Muscle of leg (tissue), 11 donors: ENCODE measurements around the gene UST. TPM values are rescaled to one million over a fixed set of nuclear protein-coding genes. Genes with fewer than 3 reads are reported as not detected.
"Not testable (repeated sequence)": the region's sequence is repeated elsewhere in the genome, so short reads cannot be mapped to it uniquely, and the experiment has no call there.

ENCODE experiments used
- DNase-seq: peaks from one replicate; pipeline ENCODE4 v3.0.0; 2013
- H3K27ac ChIP-seq: one replicate; pipeline ENCODE4 v1.5.1; 2013; ENCODE audit warnings: mild to moderate bottlenecking, low read length, control low read depth
- H3K27me3 ChIP-seq: one replicate; pipeline ENCODE4 v1.6.1; 2013; ENCODE audit warnings: low read length; ENCODE audit not compliant: control insufficient read depth, insufficient read depth
- H3K36me3 ChIP-seq: one replicate; pipeline ENCODE4 v1.6.1; 2013; ENCODE audit warnings: low read length; ENCODE audit not compliant: control insufficient read depth, insufficient read depth
- H3K4me1 ChIP-seq: one replicate; pipeline ENCODE4 v1.6.1; 2013; ENCODE audit warnings: low read length; ENCODE audit not compliant: control insufficient read depth, insufficient read depth
- H3K4me3 ChIP-seq: one replicate; pipeline ENCODE4 v1.5.1; 2013; ENCODE audit warnings: low read length, control low read depth
- H3K9me3 ChIP-seq: replicated peaks from 2 replicates; pipeline ENCODE4 v1.6.1; 2013; ENCODE audit warnings: low read depth, low read length; ENCODE audit not compliant: control insufficient read depth
- WGBS: methylation state at CpG from one replicate; pipeline ENCODE4 v1.1.5; 2013; ENCODE audit warnings: missing lambda C conversion rate; ENCODE audit not compliant: insufficient coverage; 5-methylcytosine and 5-hydroxymethylcytosine counted together
- polyA plus RNA-seq, 8 donors: library from polyadenylated mRNA; unstranded; fragments of 120-200 nt; gene quantifications; one replicate each; pipeline versions ENCODE4 v1.2.1 to v1.2.3, GENCODE V29; 2013; ENCODE audit warnings: inconsistent platforms in 1 of 8, low replicate concordance in 1 of 8; ENCODE audit not compliant: insufficient read length in 8 of 8, insufficient read depth in 1 of 8
- total RNA-seq: library from RNA; stranded (reverse); fragments of 120-200 nt; gene quantifications from one replicate; pipeline ENCODE4 v1.2.4, GENCODE V29; 2013

Gene UST
- total and polyA plus RNA-seq, 9 donors: 5.0 to 15.6 (median 9.3) TPM

- peaks cover 5% of the 10 kb centered on the region for H3K4me1 ChIP-seq
- no peaks in the 10 kb centered on the region for H3K27me3 ChIP-seq
- no peaks in the 10 kb centered on the region for H3K9me3 ChIP-seq
- no peak overlapping the region for H3K4me3 ChIP-seq
- WGBS: 67% methylated on average over 1 of the region's 4 CpGs
- no peak overlapping the region for H3K27ac ChIP-seq
- peak; percentile 31 for DNase-seq
- no peaks in the 10 kb centered on the region for H3K36me3 ChIP-seq
Observed at GRCh38 chr6:148846778-148847761, 100.2 kb downstream of the UST start.

- WGBS: 100% methylated on average over 2 of the region's 4 CpGs
- H3K4me1 ChIP-seq: peaks cover 8% of the 10 kb centered on the region
- no peaks in the 10 kb centered on the region for H3K9me3 ChIP-seq
- DNase-seq: no peak
- H3K36me3 ChIP-seq: no peaks in the 10 kb centered on the region
- no peak overlapping the region for H3K27ac ChIP-seq
- no peak overlapping the region for H3K4me3 ChIP-seq
- H3K27me3 ChIP-seq: no peaks in the 10 kb centered on the region
Observed at GRCh38 chr6:148848915-148849314, 102.1 kb downstream of the UST start.

DNA sequence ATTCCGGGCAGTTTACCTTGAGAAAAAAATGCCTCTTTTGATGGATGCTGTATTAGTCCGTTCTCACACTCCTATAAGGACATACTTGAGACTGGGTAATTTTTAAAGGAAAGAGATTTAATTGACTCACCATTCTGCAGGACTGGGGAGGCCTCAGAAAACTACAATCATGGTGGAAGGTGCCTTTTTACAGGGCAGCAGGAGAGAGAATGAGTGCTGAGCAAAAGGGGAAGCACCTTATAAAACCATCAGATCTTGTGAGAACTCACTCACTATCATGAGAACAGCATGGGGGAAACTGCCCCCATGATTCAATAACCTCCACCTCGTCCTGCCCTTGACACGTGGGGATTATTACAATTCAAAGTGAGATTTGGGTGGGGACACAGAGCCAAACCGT is 102.6 kb downstream of the UST start:
- not testable (repeated sequence) for H3K4me1 ChIP-seq, H3K27me3 ChIP-seq, H3K27ac ChIP-seq, DNase-seq, H3K9me3 ChIP-seq, H3K4me3 ChIP-seq, H3K36me3 ChIP-seq
- no CpG with 5 or more reads among the region's 5 CpGs for WGBS

DNA sequence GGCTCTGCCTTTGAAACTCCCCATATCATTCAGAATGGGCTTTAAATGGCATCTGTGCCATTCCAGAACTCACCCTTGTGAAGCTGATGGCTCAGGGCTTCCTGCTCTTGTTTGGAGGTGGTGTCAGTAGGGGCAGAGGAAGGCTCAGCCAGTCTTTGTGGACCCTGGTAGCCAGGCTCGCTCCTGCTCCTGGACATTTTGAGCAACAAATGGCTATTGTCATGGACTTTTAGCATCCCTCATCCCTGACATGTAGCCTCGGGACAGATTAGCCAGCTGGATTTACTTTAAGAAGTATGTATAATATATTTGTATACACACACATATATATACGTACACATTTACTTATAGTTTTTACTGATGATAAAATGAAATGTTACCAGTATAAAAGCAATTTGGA is 104.1 kb downstream of the UST start:
- Histone ChIP-seq H3K27ac (no peak overlapping the region), H3K4me3 (no peak overlapping the region)

DNA sequence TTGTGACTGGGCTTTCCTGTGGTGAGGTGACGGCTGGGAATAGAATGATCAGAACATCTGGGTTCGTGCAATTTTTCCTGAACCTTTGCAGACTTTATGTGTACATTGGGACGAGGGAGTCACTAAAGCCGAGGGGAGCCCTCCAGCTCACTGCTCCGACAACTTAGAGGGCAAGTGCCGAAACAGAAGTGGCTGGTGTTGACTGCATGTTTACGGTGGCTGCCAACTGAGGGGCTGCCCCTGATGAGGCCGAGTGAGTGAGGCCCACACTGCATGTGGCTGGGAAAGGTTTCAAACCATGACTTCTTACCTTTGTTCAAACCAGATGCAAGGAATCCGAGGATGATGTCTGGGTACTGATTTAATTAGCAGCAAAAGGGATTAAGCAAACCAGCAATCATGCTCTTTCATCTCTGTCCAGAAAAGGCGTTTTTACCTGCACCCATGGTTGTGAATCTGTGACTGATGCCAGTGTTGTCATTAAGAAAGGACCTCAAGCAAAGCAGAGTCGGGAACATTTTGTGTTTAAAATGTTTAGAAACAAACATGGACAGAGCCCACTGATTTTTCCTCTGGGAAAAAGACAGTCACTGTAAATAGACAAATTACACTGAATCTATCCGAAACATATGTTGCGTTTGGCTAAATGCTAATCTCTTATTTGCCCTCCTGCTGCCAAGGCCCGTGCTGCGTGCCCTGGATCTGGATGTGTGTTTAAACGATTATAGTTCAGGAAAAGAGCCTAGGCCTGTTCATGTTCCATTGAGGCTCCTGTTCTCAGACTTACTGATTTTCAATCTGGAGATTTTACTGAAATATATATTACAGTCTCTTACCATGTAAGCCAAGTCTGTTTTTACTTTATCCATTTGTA is 105.1 kb downstream of the UST start:
- H3K27me3 ChIP-seq: no peaks in the 10 kb centered on the region
- DNase-seq: peak; percentile 44
- no peaks in the 10 kb centered on the region for H3K9me3 ChIP-seq
- no peaks in the 10 kb centered on the region for H3K36me3 ChIP-seq
- no peak overlapping the region for H3K4me3 ChIP-seq
- 29% methylated on average over 6 of the region's 16 CpGs for WGBS
- peaks cover 8% of the 10 kb centered on the region for H3K4me1 ChIP-seq
- no peak overlapping the region for H3K27ac ChIP-seq

More for the DNA sequence above, 104.1 kb downstream of the UST start:
- no peaks in the 10 kb centered on the region for H3K27me3 ChIP-seq
- no peaks in the 10 kb centered on the region for H3K9me3 ChIP-seq
- H3K4me1 ChIP-seq: peaks cover 8% of the 10 kb centered on the region
- H3K36me3 ChIP-seq: no peaks in the 10 kb centered on the region
- DNase-seq: no peak
- no CpG with 5 or more reads among the region's 3 CpGs for WGBS

DNA sequence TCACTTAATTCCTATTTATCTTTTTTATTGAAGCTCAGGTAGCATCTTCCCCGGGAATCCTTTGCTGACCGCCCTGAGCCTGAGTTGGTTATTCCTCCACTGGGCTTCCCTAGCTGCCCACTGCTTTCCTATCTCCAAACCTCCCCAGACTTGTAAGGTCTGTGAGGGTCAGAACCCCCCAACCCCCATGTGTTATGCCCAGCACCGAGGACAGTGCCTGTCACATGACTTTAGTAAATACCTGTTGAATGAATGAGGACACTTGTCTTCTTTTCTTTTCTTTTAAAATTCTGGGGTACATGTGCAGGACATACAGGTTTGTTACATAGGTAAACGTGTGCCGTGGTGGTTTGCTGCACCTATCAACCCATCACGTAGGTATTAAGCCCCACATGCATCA is 105.9 kb downstream of the UST start:
- no peak for DNase-seq
- Histone ChIP-seq H3K9me3 (no peaks in the 10 kb centered on the region), H3K4me3 (no peak overlapping the region), H3K36me3 (no peaks in the 10 kb centered on the region), H3K27me3 (no peaks in the 10 kb centered on the region), H3K27ac (no peak overlapping the region), H3K4me1 (peaks cover 8% of the 10 kb centered on the region)
- WGBS: 59% methylated on average over 2 of the region's 6 CpGs

DNA sequence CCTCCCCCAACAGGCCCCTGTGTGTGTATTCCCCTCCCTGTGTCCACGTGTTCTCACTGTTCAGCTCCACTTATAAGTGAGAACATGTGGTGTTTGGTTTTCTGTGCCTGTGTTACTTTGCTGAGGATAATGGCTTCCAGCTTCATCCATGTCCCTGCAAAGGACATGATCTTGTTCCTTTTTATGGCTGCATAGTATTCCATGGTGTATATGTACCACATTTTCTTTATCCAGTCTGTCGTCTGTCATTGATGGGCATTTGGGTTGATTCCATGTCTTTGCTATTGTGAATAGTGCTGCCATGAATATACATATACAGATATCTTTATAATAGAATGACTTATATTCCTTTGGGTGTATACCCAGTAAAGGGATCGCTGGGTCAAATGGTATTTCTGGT is 106.3 kb downstream of the UST start:
- no CpG with 5 or more reads among the region's 3 CpGs for WGBS
- H3K27me3 ChIP-seq, DNase-seq: not testable (repeated sequence)

DNA sequence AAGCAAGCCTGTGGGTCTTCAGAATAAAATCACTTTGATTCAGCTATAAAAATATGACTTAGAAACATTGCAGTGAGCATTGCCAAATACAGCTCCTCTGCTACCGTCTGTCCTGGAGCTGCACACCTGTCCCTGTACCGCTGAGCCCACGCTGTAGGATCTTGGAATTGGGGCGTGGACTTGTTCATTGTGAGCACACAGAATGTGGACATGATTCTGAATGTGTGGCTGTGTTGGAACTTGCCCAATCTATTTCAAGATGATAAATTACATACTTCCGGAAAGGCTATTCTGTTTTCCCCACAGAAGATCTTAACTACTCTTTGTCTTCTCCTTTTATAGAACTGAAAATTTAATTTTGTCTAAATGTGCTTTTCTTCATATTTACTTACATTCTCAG is 107.3 kb downstream of the UST start:
- peak; percentile 56 for DNase-seq
- H3K27me3 ChIP-seq: no peaks in the 10 kb centered on the region
- H3K27ac ChIP-seq: no peak overlapping the region
- no CpG with 5 or more reads among the region's 5 CpGs for WGBS
- no peaks in the 10 kb centered on the region for H3K9me3 ChIP-seq
- no peak overlapping the region for H3K4me3 ChIP-seq
- peaks cover 8% of the 10 kb centered on the region for H3K4me1 ChIP-seq
- no peaks in the 10 kb centered on the region for H3K36me3 ChIP-seq

More for the DNA sequence above, 106.3 kb downstream of the UST start:
- not testable (repeated sequence) for H3K27ac ChIP-seq, H3K4me3 ChIP-seq, H3K9me3 ChIP-seq, H3K4me1 ChIP-seq, H3K36me3 ChIP-seq

DNA sequence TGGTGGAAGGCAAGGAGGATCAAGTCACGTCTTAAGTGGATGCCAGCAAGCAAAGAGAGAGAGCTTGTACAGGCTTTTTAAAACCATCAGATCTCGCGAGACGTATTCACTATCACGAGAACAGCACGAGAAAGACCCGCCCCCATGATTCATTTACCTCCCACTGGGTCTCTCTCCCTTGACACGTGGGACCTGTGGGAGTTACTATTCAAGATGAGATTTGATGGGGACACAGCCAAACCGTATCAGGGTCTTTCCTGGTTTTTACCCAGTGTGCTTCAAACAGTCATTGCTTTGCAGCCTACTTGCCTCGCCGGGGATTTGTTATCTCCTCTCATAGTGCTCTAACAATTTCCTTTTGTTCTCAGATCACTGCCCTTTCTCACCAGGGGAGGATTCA is 108.2 kb downstream of the UST start:
- WGBS: 60% methylated on average over 1 of the region's 11 CpGs
- Histone ChIP-seq H3K9me3 (no peaks in the 10 kb centered on the region), H3K4me1 (peaks cover 8% of the 10 kb centered on the region), H3K4me3 (no peak overlapping the region), H3K27me3 (no peaks in the 10 kb centered on the region), H3K27ac (no peak overlapping the region), H3K36me3 (no peaks in the 10 kb centered on the region)
- DNase-seq: no peak

DNA sequence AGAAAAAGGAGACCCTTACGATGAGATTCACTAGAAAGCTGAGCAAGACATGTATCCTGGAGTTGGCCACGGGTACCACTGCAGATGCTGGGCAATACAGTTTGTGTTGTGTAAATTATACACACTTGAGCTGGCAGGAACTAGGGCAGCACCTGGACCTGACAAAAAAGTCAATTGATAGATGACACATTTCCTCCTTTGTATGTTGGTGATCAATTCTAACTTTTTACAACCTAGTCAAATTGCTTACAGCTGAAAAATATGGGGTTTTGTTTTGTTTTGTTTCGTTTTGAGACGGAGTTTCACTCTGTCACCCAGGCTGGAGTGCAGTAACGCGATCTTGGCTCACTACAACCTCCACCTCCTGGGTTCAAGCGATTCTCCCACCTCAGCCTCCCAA is 108.9 kb downstream of the UST start:
- H3K36me3 ChIP-seq: no peaks in the 10 kb centered on the region
- no peak for DNase-seq
- H3K27ac ChIP-seq: no peak overlapping the region
- no peak overlapping the region for H3K4me3 ChIP-seq
- H3K9me3 ChIP-seq: no peaks in the 10 kb centered on the region
- no peaks in the 10 kb centered on the region for H3K27me3 ChIP-seq
- H3K4me1 ChIP-seq: peaks cover 8% of the 10 kb centered on the region
- WGBS: no CpG with 5 or more reads among the region's 7 CpGs
